Spleen (tissue), 11 donors: Measurements from ENCODE around the gene SLC23A2. TPM values are rescaled to one million over a fixed set of nuclear protein-coding genes. Genes with fewer than 3 reads are reported as not detected.

ENCODE experiments used
- DNase-seq: peaks from one replicate; pipeline ENCODE4 v3.0.0-alpha.2; 2020
- H3K27ac ChIP-seq, 8 donors: fragments of 200-600 bp; sonication (generic) in 7 of 8; 1 replicate in 4 of 8; 2 replicates in 4 of 8; pipeline versions ENCODE4 v1.5.0 to v1.8.0; 2016 to 2021; ENCODE audit warnings: inconsistent platforms in 4 of 8, mild to moderate bottlenecking in 4 of 8, moderate library complexity in 1 of 8
- H3K27me3 ChIP-seq, 7 donors: fragments of 200-600 bp; sonication (generic) in 6 of 7; replicated peaks in 1 of 7; 1 replicate in 4 of 7; 2 replicates in 3 of 7; pipeline versions ENCODE4 v1.5.0 to v1.8.0; 2016 to 2021; ENCODE audit warnings: inconsistent platforms in 3 of 7, mild to moderate bottlenecking in 1 of 7
- H3K36me3 ChIP-seq, 6 donors: fragments of 200-600 bp; sonication (generic) in 5 of 6; 1 replicate in 4 of 6; 2 replicates in 2 of 6; pipeline versions ENCODE4 v1.5.0 to v1.8.0; 2016 to 2021; ENCODE audit warnings: inconsistent platforms in 2 of 6
- H3K4me1 ChIP-seq, 6 donors: fragments of 200-600 bp; sonication (generic) in 5 of 6; 1 replicate in 3 of 6; 2 replicates in 3 of 6; pipeline versions ENCODE4 v1.5.0 to v1.8.0; 2016 to 2021; ENCODE audit warnings: inconsistent platforms in 3 of 6
- H3K4me3 ChIP-seq, 8 donors: fragments of 200-600 bp; sonication (generic) in 7 of 8; 1 replicate in 4 of 8; 2 replicates in 4 of 8; pipeline versions ENCODE4 v1.5.0 to v1.8.0; 2016 to 2021; ENCODE audit warnings: inconsistent platforms in 4 of 8, mild to moderate bottlenecking in 4 of 8, moderate library complexity in 2 of 8
- H3K9me3 ChIP-seq, 8 donors: fragments of 200-600 bp; sonication (generic) in 7 of 8; 1 replicate in 4 of 8; 2 replicates in 4 of 8; pipeline versions ENCODE4 v1.5.0 to v1.8.0; 2016 to 2021; ENCODE audit warnings: inconsistent platforms in 4 of 8
- CTCF ChIP-seq, 11 experiments: fragments of 200-600 bp in 7 of 11; fragments of 450-650 bp in 4 of 11; sonication (generic) in 4 of 11; IDR thresholded peaks in 8 of 11; conservative IDR thresholded peaks in 3 of 11; 1 replicate in 7 of 11; 2 replicates in 4 of 11; pipeline versions ENCODE4 v1.4.0 to v1.8.0; 2016 to 2021; ENCODE audit warnings: antibody characterized with exemption in 11 of 11, inconsistent platforms in 4 of 11, mild to moderate bottlenecking in 1 of 11
- POLR2A ChIP-seq, 3 donors: fragments of 450-650 bp; IDR thresholded peaks; one replicate each; pipeline ENCODE4 v1.5.1; 2017; ENCODE audit warnings: antibody characterized with exemption in 3 of 3, mild to moderate bottlenecking in 1 of 3
- POLR2AphosphoS5 ChIP-seq, 3 donors: sonication (generic); formaldehyde crosslinking; IDR thresholded peaks; one replicate each; pipeline ENCODE4 v1.5.1; 2017; ENCODE audit warnings: antibody characterized with exemption in 3 of 3
- WGBS, 5 donors: extraction: QIAGEN DNeasy Blood & Tissue Kit in 3 of 5; methylation state at CpG; one replicate each; pipeline versions ENCODE4 v1.1.5 to v1.1.7; 2013 to 2018; 5-methylcytosine and 5-hydroxymethylcytosine counted together
- intact Hi-C: fragments of 100-400 bp; cut with DNase I; formaldehyde crosslinking; loops from one replicate; pipeline ENCODE4 v1.15.0; 2023; ENCODE audit warnings: low total_unique reads
- polyA plus RNA-seq, 3 donors: library from polyadenylated mRNA; stranded (reverse); fragments of 200-250 nt; gene quantifications; one replicate each; pipeline ENCODE4 v1.2.1, GENCODE V29; 2013
- total RNA-seq, 7 donors: library from RNA; depleted of rRNA in 3 of 7; stranded (reverse); fragments of >200 nt in 3 of 7; fragmentation: NEBNext Ultra II Directional in 4 of 7; extraction: Animal tissue kit (Norgen Biotek cat#: 25700) in 4 of 7; gene quantifications; one replicate each; pipeline versions ENCODE4 v1.1.0 to v1.2.1, GENCODE V29; 2016 to 2021
- donor health status: healthy with polysubstance abuse.
- donor health status: DM: no; HTN: no; CAD: no; lungs with moderate emphysema.
- donor health status: DM: no; HTN: no; CAD: no.
- donor health status: Bipolar disorder and iron deficiency.
- donor health status: healthy.
- donor health status: DM: no; HTN: no; CAD: no.
- donor health status: DM: yes; HTN: yes; CAD: no.

Gene SLC23A2
- total and polyA plus RNA-seq, 10 donors = 5.1 to 72.0 (median 45.8) TPM

- H3K36me3 ChIP-seq = peaks cover 0 to 20% (median 0%) of the 10 kb centered on the region in 6 donors
- H3K27ac ChIP-seq = peak overlapping the region in 2 of 8 donors; percentile 24 to 27
- no peaks in the 10 kb centered on the region for H3K9me3 ChIP-seq
- WGBS, 5 donors = 38 to 47% (median 43%) methylated on average over 5 of the region's 5 CpGs
- intact Hi-C loops = no loop called here
- DNase-seq = no peak
- TF ChIP-seq POLR2A (IDR thresholded peaks at IDR 0.05) = no peak
- no peak for TF ChIP-seq CTCF (IDR thresholded peaks at IDR 0.05 in 8 of 11, conservative IDR thresholded peaks at IDR 0.05 in 3 of 11)
- TF ChIP-seq POLR2AphosphoS5 (IDR thresholded peaks at IDR 0.05) = no peak
- H3K4me1 ChIP-seq = peaks cover 9 to 40% (median 24%) of the 10 kb centered on the region in 6 donors
- H3K27me3 ChIP-seq = no peaks in the 10 kb centered on the region
- H3K4me3 ChIP-seq = no peak overlapping the region
These were observed 59.0 kb downstream of the SLC23A2 start for GRCh38 chr20:4942331-4942730.

GRCh38 chr20:4937407-4938319, 63.6 kb downstream of the SLC23A2 start:
- Histone ChIP-seq H3K27ac (peak overlapping the region in 5 of 8 donors; percentile 1 to 24 (median 21)), H3K4me3 (no peak overlapping the region), H3K4me1 (peaks cover 5 to 28% (median 15%) of the 10 kb centered on the region in 6 donors), H3K27me3 (no peaks in the 10 kb centered on the region), H3K9me3 (no peaks in the 10 kb centered on the region), H3K36me3 (peaks cover 0 to 29% (median 0%) of the 10 kb centered on the region in 6 donors)
- 73 to 88% (median 82%) methylated on average over 5 of the region's 5 CpGs for WGBS, 5 donors
- no peak for DNase-seq
- intact Hi-C loops = no loop called here
- TF ChIP-seq POLR2AphosphoS5 (IDR thresholded peaks at IDR 0.05) = no peak

- 76 to 88% (median 80%) methylated on average over 12 of the region's 12 CpGs for WGBS, 5 donors
- TF ChIP-seq CTCF (IDR thresholded peaks at IDR 0.05 in 8 of 11, conservative IDR thresholded peaks at IDR 0.05 in 3 of 11) = no peak
- TF ChIP-seq POLR2AphosphoS5 (IDR thresholded peaks at IDR 0.05) = peak in 1 of 3 donors; percentile 22
- no peak for TF ChIP-seq POLR2A (IDR thresholded peaks at IDR 0.05)
- DNase-seq = no peak
- H3K36me3 ChIP-seq = peaks cover 0 to 37% (median 6%) of the 10 kb centered on the region in 6 donors
- no peak overlapping the region for H3K4me3 ChIP-seq
- H3K4me1 ChIP-seq = peaks cover 1 to 21% (median 9%) of the 10 kb centered on the region in 6 donors
- no peaks in the 10 kb centered on the region for H3K27me3 ChIP-seq
- H3K9me3 ChIP-seq = no peaks in the 10 kb centered on the region
- peak overlapping the region in 5 of 8 donors; percentile 1 to 24 (median 21) for H3K27ac ChIP-seq
- intact Hi-C loops = no loop called here
These were observed 64.4 kb downstream of the SLC23A2 start for GRCh38 chr20:4936851-4937406.

- TF ChIP-seq CTCF (IDR thresholded peaks at IDR 0.05 in 8 of 11, conservative IDR thresholded peaks at IDR 0.05 in 3 of 11) (no peak), POLR2A (IDR thresholded peaks at IDR 0.05) (no peak), POLR2AphosphoS5 (IDR thresholded peaks at IDR 0.05) (no peak)
- intact Hi-C loops = no loop called here
- no peak for DNase-seq
- peaks cover 0 to 41% (median 11%) of the 10 kb centered on the region in 6 donors for H3K36me3 ChIP-seq
- peak overlapping the region in 1 of 8 donors; percentile 24 for H3K27ac ChIP-seq
- no peaks in the 10 kb centered on the region for H3K9me3 ChIP-seq
- peaks cover 0 to 16% (median 8%) of the 10 kb centered on the region in 6 donors for H3K4me1 ChIP-seq
- no peaks in the 10 kb centered on the region for H3K27me3 ChIP-seq
- no peak overlapping the region for H3K4me3 ChIP-seq
- WGBS, 5 donors = 91 to 98% (median 95%) methylated on average over 6 of the region's 6 CpGs
These were observed 64.9 kb downstream of the SLC23A2 start for GRCh38 chr20:4936392-4936850.
